ENCODE measurements around the gene DIRAS3.
"Not testable (repeated sequence)": the region's sequence is repeated elsewhere in the genome, so short reads cannot be mapped to it uniquely, and the experiment has no call there.

The DIRAS3 gene

GRCh38 chr1:68078647-68079046 is 28.2 kb upstream of the DIRAS3 start:
- no peak for TF ChIP-seq CTCF (conservative IDR thresholded peaks at IDR 0.05; ENCODE audit: control insufficient read depth, insufficient read depth, low read depth, low read length)
- H3K4me3 ChIP-seq (ENCODE audit: control insufficient read depth, low read depth, low read length): no peak overlapping the region
- DNase-seq (ENCODE audit: low read depth): no peak

GRCh38 chr1:68074472-68074871 is 24.0 kb upstream of the DIRAS3 start:
- H3K4me3 ChIP-seq (ENCODE audit: control insufficient read depth, low read depth, low read length): no peak overlapping the region
- TF ChIP-seq CTCF (conservative IDR thresholded peaks at IDR 0.05; ENCODE audit: control insufficient read depth, insufficient read depth, low read depth, low read length): no peak
- DNase-seq (ENCODE audit: low read depth): no peak

GRCh38 chr1:68065766-68066165 is 15.3 kb upstream of the DIRAS3 start:
- TF ChIP-seq CTCF (conservative IDR thresholded peaks at IDR 0.05; ENCODE audit: control insufficient read depth, insufficient read depth, low read depth, low read length): no peak
- DNase-seq (ENCODE audit: low read depth): no peak

GRCh38 chr1:68058053-68058452 is 7.6 kb upstream of the DIRAS3 start:
- not testable (repeated sequence) for DNase-seq (ENCODE audit: low read depth)

More at GRCh38 chr1:68065766-68066165, 15.3 kb upstream of the DIRAS3 start:
- no peak overlapping the region for H3K4me3 ChIP-seq (ENCODE audit: control insufficient read depth, low read depth, low read length)

GRCh38 chr1:68057564-68057963 is 7.1 kb upstream of the DIRAS3 start:
- DNase-seq (ENCODE audit: low read depth): no peak
- no peak overlapping the region for H3K4me3 ChIP-seq (ENCODE audit: control insufficient read depth, low read depth, low read length)
- no peak for TF ChIP-seq CTCF (conservative IDR thresholded peaks at IDR 0.05; ENCODE audit: control insufficient read depth, insufficient read depth, low read depth, low read length)

More at GRCh38 chr1:68058053-68058452, 7.6 kb upstream of the DIRAS3 start:
- not testable (repeated sequence) for H3K4me3 ChIP-seq (ENCODE audit: control insufficient read depth, low read depth, low read length)

GRCh38 chr1:68057050-68057449 is 6.6 kb upstream of the DIRAS3 start:
- no peak for DNase-seq (ENCODE audit: low read depth)
- TF ChIP-seq CTCF (conservative IDR thresholded peaks at IDR 0.05; ENCODE audit: control insufficient read depth, insufficient read depth, low read depth, low read length): no peak
- no peak overlapping the region for H3K4me3 ChIP-seq (ENCODE audit: control insufficient read depth, low read depth, low read length)

- H3K4me3 ChIP-seq (ENCODE audit: control insufficient read depth, low read depth, low read length): peak overlapping the region; percentile 63
- peak; percentile 70 for DNase-seq (ENCODE audit: low read depth)
- TF ChIP-seq CTCF (conservative IDR thresholded peaks at IDR 0.05; ENCODE audit: control insufficient read depth, insufficient read depth, low read depth, low read length): peak; percentile 55
Observed at GRCh38 chr1:68051475-68051874, 1.0 kb upstream of the DIRAS3 start.

All from fibroblast of mammary gland (primary cell).